ENCODE results near the gene VWA8. TPM values are rescaled to one million over a fixed set of nuclear protein-coding genes. Genes with fewer than 3 reads are reported as not detected.

VWA8 gene
- total and polyA plus RNA-seq, 4 experiments from 2014 or later: 3.2 to 23.3 (median 13.5) TPM

- Histone ChIP-seq H3K9me3 (ENCODE audit: control insufficient read depth in 1 of 2, low read length in 2 of 2) (no peaks in the 10 kb centered on the region), H3K27me3 (ENCODE audit: insufficient read depth, low read length) (no peaks in the 10 kb centered on the region), H3K4me3 (ENCODE audit: low read length in 2 of 2) (no peak overlapping the region), H3K4me1 (ENCODE audit: insufficient read depth, low read length) (no peaks in the 10 kb centered on the region), H3K36me3 (ENCODE audit: insufficient read depth, low read length) (no peaks in the 10 kb centered on the region), H3K27ac (ENCODE audit: low read depth, low read length) (no peak overlapping the region)
- no peaks in the 10 kb centered on the region for H3K27me3 Mint-ChIP-seq
- DNase-seq: no peak
- ChIA-PET POLR2A (ENCODE audit: partially characterized antibody) (no interaction called here), CTCF (ENCODE audit: partially characterized antibody) (no interaction called here)
- H3K4me1 Mint-ChIP-seq: peaks cover 0 to 1% (median 0%) of the 10 kb centered on the region in 4 donors
- intact Hi-C loops (cut with micrococcal nuclease): no loop called here
- no peaks in the 10 kb centered on the region for H3K9me3 Mint-ChIP-seq
- H3K27ac Mint-ChIP-seq: no peak overlapping the region
- H3K4me3 Mint-ChIP-seq: no peak overlapping the region
- no peaks in the 10 kb centered on the region for H3K36me3 Mint-ChIP-seq
These were observed 315.6 kb downstream of the VWA8 start for GRCh38 chr13:41645331-41645730.

GRCh38 chr13:41644742-41645141, 316.2 kb downstream of the VWA8 start:
- Histone ChIP-seq H3K27ac (ENCODE audit: low read depth, low read length) (no peak overlapping the region), H3K9me3 (ENCODE audit: control insufficient read depth in 1 of 2, low read length in 2 of 2) (no peaks in the 10 kb centered on the region), H3K36me3 (ENCODE audit: insufficient read depth, low read length) (no peaks in the 10 kb centered on the region), H3K27me3 (ENCODE audit: insufficient read depth, low read length) (no peaks in the 10 kb centered on the region), H3K4me3 (ENCODE audit: low read length in 2 of 2) (no peak overlapping the region), H3K4me1 (ENCODE audit: insufficient read depth, low read length) (no peaks in the 10 kb centered on the region)
- intact Hi-C loops (cut with micrococcal nuclease): no loop called here
- H3K36me3 Mint-ChIP-seq: peaks cover 0 to 6% of the 10 kb centered on the region in 2 donors
- H3K4me3 Mint-ChIP-seq: no peak overlapping the region
- DNase-seq: no peak
- no peak overlapping the region for H3K27ac Mint-ChIP-seq
- peaks cover 0 to 1% (median 0%) of the 10 kb centered on the region in 4 donors for H3K4me1 Mint-ChIP-seq
- ChIA-PET POLR2A (ENCODE audit: partially characterized antibody) (no interaction called here), CTCF (ENCODE audit: partially characterized antibody) (no interaction called here)
- H3K9me3 Mint-ChIP-seq: no peaks in the 10 kb centered on the region
- no peaks in the 10 kb centered on the region for H3K27me3 Mint-ChIP-seq

- ChIA-PET POLR2A (ENCODE audit: partially characterized antibody) (interaction anchor here (0.5 to 1.1 kb wide), 4 partner anchors 103 to 551 kb away, joined by 3 to 5 read pairs (median 3); no protein-coding TSS in a partner anchor), CTCF (ENCODE audit: partially characterized antibody) (interaction anchor here (1.0 to 1.3 kb wide), 4 partner anchors 9 to 185 kb away, joined by 3 to 5 read pairs (median 4); no protein-coding TSS in a partner anchor)
- no peak for DNase-seq
- H3K9me3 Mint-ChIP-seq: no peaks in the 10 kb centered on the region
- no peaks in the 10 kb centered on the region for H3K36me3 ChIP-seq (ENCODE audit: insufficient read depth, low read length)
- no peak overlapping the region for H3K4me3 ChIP-seq (ENCODE audit: low read length in 2 of 2)
- no peaks in the 10 kb centered on the region for H3K4me1 ChIP-seq (ENCODE audit: insufficient read depth, low read length)
- H3K36me3 Mint-ChIP-seq: peaks cover 6 to 13% of the 10 kb centered on the region in 2 donors
- H3K9me3 ChIP-seq (ENCODE audit: control insufficient read depth in 1 of 2, low read length in 2 of 2): no peaks in the 10 kb centered on the region
- H3K4me3 Mint-ChIP-seq: no peak overlapping the region
- no peaks in the 10 kb centered on the region for H3K27me3 Mint-ChIP-seq
- no peaks in the 10 kb centered on the region for H3K27me3 ChIP-seq (ENCODE audit: insufficient read depth, low read length)
- no peak overlapping the region for H3K27ac ChIP-seq (ENCODE audit: low read depth, low read length)
- no peak overlapping the region for H3K27ac Mint-ChIP-seq
- intact Hi-C loops (cut with micrococcal nuclease): no loop called here
- peaks cover 0 to 1% (median 0%) of the 10 kb centered on the region in 4 donors for H3K4me1 Mint-ChIP-seq
These were observed 317.4 kb downstream of the VWA8 start for GRCh38 chr13:41643507-41643906.

- Histone ChIP-seq H3K4me1 (ENCODE audit: insufficient read depth, low read length) (no peaks in the 10 kb centered on the region), H3K4me3 (ENCODE audit: low read length in 2 of 2) (no peak overlapping the region), H3K36me3 (ENCODE audit: insufficient read depth, low read length) (no peaks in the 10 kb centered on the region), H3K9me3 (ENCODE audit: control insufficient read depth in 1 of 2, low read length in 2 of 2) (no peaks in the 10 kb centered on the region), H3K27me3 (ENCODE audit: insufficient read depth, low read length) (no peaks in the 10 kb centered on the region), H3K27ac (ENCODE audit: low read depth, low read length) (no peak overlapping the region)
- H3K27ac Mint-ChIP-seq: no peak overlapping the region
- ChIA-PET POLR2A (ENCODE audit: partially characterized antibody) (no interaction called here), CTCF (ENCODE audit: partially characterized antibody) (no interaction called here)
- no peaks in the 10 kb centered on the region for H3K9me3 Mint-ChIP-seq
- H3K4me3 Mint-ChIP-seq: no peak overlapping the region
- H3K36me3 Mint-ChIP-seq: peaks cover 14 to 16% of the 10 kb centered on the region in 2 donors
- peaks cover 0 to 1% (median under 1%) of the 10 kb centered on the region in 4 donors for H3K4me1 Mint-ChIP-seq
- no peaks in the 10 kb centered on the region for H3K27me3 Mint-ChIP-seq
- no peak for DNase-seq
- intact Hi-C loops (cut with micrococcal nuclease): no loop called here
These were observed 318.9 kb downstream of the VWA8 start for GRCh38 chr13:41641961-41642360.

GRCh38 chr13:41641429-41641828, 319.5 kb downstream of the VWA8 start:
- H3K27ac Mint-ChIP-seq: no peak overlapping the region
- no peak for DNase-seq
- no peak overlapping the region for H3K4me3 Mint-ChIP-seq
- peaks cover 14 to 16% of the 10 kb centered on the region in 2 donors for H3K36me3 Mint-ChIP-seq
- CTCF ChIA-PET (ENCODE audit: partially characterized antibody): interaction anchor here (0.7 kb wide), 1 partner anchor 14 kb away, joined by 3 read pairs; no protein-coding TSS in a partner anchor
- H3K9me3 ChIP-seq (ENCODE audit: control insufficient read depth in 1 of 2, low read length in 2 of 2): no peaks in the 10 kb centered on the region
- intact Hi-C loops (cut with micrococcal nuclease): no loop called here
- H3K27ac ChIP-seq (ENCODE audit: low read depth, low read length): no peak overlapping the region
- POLR2A ChIA-PET (ENCODE audit: partially characterized antibody): no interaction called here
- no peaks in the 10 kb centered on the region for H3K27me3 Mint-ChIP-seq
- no peak overlapping the region for H3K4me3 ChIP-seq (ENCODE audit: low read length in 2 of 2)
- no peaks in the 10 kb centered on the region for H3K27me3 ChIP-seq (ENCODE audit: insufficient read depth, low read length)
- H3K36me3 ChIP-seq (ENCODE audit: insufficient read depth, low read length): no peaks in the 10 kb centered on the region
- H3K4me1 Mint-ChIP-seq: peaks cover 0 to 1% (median under 1%) of the 10 kb centered on the region in 4 donors
- H3K9me3 Mint-ChIP-seq: no peaks in the 10 kb centered on the region
- H3K4me1 ChIP-seq (ENCODE audit: insufficient read depth, low read length): no peaks in the 10 kb centered on the region

- no peak overlapping the region for H3K4me3 ChIP-seq (ENCODE audit: low read length in 2 of 2)
- Mint-ChIP-seq H3K9me3 (no peaks in the 10 kb centered on the region), H3K36me3 (peaks cover 14 to 16% of the 10 kb centered on the region in 2 donors), H3K27ac (no peak overlapping the region), H3K27me3 (no peaks in the 10 kb centered on the region), H3K4me3 (no peak overlapping the region), H3K4me1 (peaks cover 0 to 1% (median 0%) of the 10 kb centered on the region in 4 donors)
- DNase-seq: no peak
- H3K36me3 ChIP-seq (ENCODE audit: insufficient read depth, low read length): no peaks in the 10 kb centered on the region
- intact Hi-C loops (cut with micrococcal nuclease): no loop called here
- no peaks in the 10 kb centered on the region for H3K4me1 ChIP-seq (ENCODE audit: insufficient read depth, low read length)
- H3K9me3 ChIP-seq (ENCODE audit: control insufficient read depth in 1 of 2, low read length in 2 of 2): no peaks in the 10 kb centered on the region
- no peak overlapping the region for H3K27ac ChIP-seq (ENCODE audit: low read depth, low read length)
- H3K27me3 ChIP-seq (ENCODE audit: insufficient read depth, low read length): no peaks in the 10 kb centered on the region
- CTCF ChIA-PET (ENCODE audit: partially characterized antibody): interaction anchor here (1.3 to 1.5 kb wide), 2 partner anchors 13 to 182 kb away, joined by 3 to 5 read pairs; no protein-coding TSS in a partner anchor
- POLR2A ChIA-PET (ENCODE audit: partially characterized antibody): no interaction called here
These were observed 320.7 kb downstream of the VWA8 start for GRCh38 chr13:41639955-41640780.

GRCh38 chr13:41639237-41639904, 321.5 kb downstream of the VWA8 start:
- peaks cover 14 to 17% of the 10 kb centered on the region in 2 donors for H3K36me3 Mint-ChIP-seq

More at GRCh38 chr13:41639237-41639904, 321.5 kb downstream of the VWA8 start:
- H3K9me3 ChIP-seq (ENCODE audit: control insufficient read depth in 1 of 2, low read length in 2 of 2): no peaks in the 10 kb centered on the region
- Mint-ChIP-seq H3K27ac (peak overlapping the region in 1 of 7 donors; percentile 30), H3K9me3 (no peaks in the 10 kb centered on the region), H3K4me1 (peaks cover 0 to 1% (median 0%) of the 10 kb centered on the region in 4 donors), H3K4me3 (no peak overlapping the region), H3K27me3 (no peaks in the 10 kb centered on the region)
- no peak for DNase-seq
- intact Hi-C loops (cut with micrococcal nuclease): no loop called here
- H3K27ac ChIP-seq (ENCODE audit: low read depth, low read length): no peak overlapping the region
- H3K4me3 ChIP-seq (ENCODE audit: low read length in 2 of 2): no peak overlapping the region
- ChIA-PET CTCF (ENCODE audit: partially characterized antibody) (interaction anchor here (1.3 to 1.5 kb wide), 2 partner anchors 13 to 181 kb away, joined by 3 to 5 read pairs; no protein-coding TSS in a partner anchor), POLR2A (ENCODE audit: partially characterized antibody) (no interaction called here)
- H3K36me3 ChIP-seq (ENCODE audit: insufficient read depth, low read length): no peaks in the 10 kb centered on the region
- H3K27me3 ChIP-seq (ENCODE audit: insufficient read depth, low read length): no peaks in the 10 kb centered on the region
- H3K4me1 ChIP-seq (ENCODE audit: insufficient read depth, low read length): no peaks in the 10 kb centered on the region
